ENCODE measurements around the gene HES4. TPM values are rescaled to one million over a fixed set of nuclear protein-coding genes. Genes with fewer than 3 reads are reported as not detected.
A peak's percentile ranks its signal among the peaks of the same experiment; 100 is the strongest.
"Not testable (repeated sequence)": the region's sequence is repeated elsewhere in the genome, so short reads cannot be mapped to it uniquely, and the experiment has no call there.

The HES4 gene
- total RNA-seq, 1 experiment from 2014 or later, result 139 TPM

DNA sequence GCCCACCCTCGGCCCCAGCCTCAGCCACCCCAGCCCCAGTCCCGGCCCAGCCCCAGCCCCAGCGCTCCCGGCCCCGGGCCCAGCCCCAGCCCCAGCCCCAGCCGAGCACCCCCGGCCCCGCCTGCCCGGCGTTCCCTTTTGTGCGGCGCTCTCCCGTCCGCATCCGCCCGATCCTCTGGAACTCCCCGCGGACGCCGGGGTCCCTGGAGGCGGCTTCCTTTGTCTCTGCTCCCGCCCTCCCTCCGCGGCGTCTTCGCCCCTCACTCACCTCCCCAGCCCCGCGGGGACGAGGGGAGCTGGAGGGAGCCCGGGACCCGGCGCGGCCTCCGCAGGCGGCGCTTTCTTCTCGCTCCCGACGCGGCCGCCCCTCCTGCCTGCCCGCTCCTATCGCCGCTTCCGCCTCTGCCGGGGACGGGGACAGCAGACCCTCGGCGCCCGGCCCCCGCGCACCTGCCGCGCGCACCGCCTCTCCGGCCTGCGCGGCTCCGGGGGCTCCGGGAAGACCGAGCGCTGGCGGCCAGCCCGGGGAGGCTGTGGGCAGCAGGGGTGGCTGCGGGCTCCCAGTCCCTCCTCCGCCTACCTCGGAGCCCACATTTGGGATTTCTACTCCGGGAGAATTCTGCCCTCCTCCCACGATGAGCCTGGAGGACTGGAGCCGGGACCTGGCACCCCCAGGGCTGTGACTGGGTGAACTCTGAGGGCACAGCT lies 34.0 kb upstream of the HES4 start:
- no peak for DNase-seq (ENCODE audit: low spot score)

DNA sequence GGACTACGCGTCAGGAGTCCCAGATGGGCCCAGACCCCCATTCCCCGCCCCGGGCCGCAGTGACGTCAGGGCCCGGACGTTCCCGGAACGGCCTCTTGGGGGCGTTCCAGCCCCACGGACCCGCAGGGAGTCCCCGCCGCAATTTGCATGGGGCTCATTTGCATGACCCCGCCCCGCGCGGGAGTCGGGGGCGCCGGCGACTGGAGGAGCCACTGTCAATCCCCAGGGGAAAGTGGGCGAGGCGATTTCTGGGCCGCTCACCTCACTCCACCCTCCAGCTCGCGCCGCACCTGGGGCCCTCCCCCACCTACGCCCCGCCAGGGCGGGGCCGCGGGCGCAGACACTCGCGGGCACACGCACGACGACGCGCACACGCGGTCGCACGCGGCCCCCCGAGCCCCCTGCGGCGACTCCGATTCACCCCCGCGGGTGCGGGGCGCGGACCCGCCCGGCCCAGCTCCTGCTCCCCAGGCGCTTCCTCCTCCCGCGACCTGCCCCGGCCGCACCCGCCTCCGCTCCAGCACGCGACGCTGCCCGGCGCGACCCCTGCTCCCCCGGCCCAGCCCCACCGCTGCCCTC lies 33.2 kb upstream of the HES4 start:
- peak; percentile 63 for DNase-seq (ENCODE audit: low spot score)

DNA sequence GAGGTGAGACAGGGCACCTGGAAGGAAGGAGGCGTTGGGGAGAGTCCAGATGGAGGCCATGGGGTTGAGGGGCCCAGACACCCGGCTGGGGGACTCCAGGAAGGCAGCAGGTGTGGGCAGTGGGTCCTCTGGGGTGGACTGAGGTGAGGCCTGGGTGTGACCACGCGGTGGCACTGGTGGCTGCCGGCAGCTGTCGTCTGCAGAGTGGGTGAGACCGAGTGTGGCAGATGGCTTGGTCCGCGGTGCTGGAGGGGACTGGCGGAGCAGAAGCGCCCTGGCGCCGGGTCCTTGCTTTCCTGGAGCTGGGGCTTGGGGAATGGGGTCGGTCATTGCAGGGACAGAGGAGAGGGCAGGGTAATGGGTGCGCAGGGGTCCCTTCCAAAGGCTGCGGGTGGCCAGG lies 32.5 kb upstream of the HES4 start:
- no peak for DNase-seq (ENCODE audit: low spot score)

DNA sequence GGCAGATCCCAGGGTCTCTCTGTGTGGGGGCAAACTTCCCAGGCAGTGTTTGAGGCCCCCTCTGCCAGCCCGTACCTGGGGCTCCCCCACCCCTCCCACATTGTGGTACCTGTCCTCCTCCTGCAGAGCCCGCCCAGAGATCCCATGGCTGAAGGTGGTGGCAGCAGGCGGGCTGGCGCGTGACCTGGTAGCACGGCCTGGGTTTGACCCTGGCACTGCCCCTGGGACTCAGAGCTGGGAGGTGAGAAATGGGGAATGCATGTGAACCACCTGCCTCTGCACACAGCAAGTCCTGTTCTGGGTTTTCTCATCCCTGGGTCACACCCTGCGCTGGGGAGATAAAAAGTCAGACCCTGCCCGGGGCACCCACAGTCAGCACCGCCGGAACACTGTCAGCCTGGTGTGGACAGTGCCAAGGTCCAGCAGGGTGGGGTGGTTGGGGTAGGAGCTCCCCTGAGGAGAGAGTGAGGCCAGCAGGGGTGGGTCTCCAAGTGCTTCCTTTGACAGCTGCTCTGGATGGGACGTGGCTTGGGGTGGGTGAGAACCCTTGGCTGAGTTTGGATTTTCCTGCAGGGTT lies 31.9 kb upstream of the HES4 start:
- DNase-seq (ENCODE audit: low spot score), result peak; percentile 51

DNA sequence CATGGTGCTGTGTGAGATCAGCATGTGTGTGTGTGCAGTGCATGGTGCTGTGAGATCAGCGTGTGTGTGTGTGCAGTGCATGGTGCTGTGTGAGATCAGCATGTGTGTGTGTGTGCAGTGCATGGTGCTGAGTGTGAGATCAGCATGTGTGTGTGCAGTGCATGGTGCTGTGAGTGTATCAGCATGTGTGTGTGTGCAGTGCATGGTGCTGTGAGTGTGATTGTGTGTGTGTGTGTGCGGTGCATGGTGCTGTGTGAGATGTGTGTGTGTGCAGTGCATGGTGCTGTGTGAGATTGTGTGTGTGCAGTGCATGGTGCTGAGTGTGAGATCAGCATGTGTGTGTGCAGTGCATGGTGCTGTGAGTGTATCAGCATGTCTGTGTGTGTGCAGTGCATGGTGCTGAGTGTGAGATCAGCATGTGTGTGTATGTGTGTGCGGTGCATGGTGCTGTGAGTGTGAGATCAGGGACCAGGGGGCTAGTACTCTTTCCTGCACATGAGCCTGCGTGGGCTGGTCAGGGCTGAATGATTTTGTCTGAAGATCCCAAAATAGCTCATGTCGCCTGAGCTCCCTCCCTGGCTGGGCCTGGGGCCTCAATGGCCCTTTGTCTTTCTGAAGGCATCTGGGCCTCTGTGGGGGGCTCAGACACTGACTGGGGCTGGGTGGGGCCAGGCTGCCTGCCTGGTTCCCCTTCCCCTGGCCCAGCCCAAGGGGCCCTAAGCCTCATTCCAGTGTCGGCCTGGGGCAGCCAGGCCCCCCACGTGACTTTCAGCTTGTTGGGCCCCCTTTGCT lies 31.2 kb upstream of the HES4 start:
- DNase-seq (ENCODE audit: low spot score), result not testable (repeated sequence)

DNA sequence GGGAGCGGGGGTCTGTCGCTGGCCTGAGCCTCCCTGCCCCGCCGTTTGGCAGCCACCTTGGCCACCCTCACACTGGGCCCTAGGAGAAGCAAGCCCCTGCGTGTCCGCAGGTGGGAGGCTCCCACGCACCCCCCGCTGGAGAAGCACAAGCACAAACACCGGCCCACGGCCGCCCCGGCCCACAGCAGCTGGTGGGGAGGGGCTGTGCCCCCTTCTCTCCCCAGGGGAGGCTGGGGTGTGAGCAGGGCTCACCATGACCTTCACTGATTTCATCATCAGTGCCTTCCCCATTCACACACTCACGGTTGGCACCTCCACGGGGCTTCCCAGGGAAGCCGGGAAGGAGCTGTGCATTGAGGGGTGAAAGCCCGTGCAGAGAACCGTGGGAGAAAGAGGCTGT lies 27.9 kb upstream of the HES4 start:
- no peak for DNase-seq (ENCODE audit: low spot score)

DNA sequence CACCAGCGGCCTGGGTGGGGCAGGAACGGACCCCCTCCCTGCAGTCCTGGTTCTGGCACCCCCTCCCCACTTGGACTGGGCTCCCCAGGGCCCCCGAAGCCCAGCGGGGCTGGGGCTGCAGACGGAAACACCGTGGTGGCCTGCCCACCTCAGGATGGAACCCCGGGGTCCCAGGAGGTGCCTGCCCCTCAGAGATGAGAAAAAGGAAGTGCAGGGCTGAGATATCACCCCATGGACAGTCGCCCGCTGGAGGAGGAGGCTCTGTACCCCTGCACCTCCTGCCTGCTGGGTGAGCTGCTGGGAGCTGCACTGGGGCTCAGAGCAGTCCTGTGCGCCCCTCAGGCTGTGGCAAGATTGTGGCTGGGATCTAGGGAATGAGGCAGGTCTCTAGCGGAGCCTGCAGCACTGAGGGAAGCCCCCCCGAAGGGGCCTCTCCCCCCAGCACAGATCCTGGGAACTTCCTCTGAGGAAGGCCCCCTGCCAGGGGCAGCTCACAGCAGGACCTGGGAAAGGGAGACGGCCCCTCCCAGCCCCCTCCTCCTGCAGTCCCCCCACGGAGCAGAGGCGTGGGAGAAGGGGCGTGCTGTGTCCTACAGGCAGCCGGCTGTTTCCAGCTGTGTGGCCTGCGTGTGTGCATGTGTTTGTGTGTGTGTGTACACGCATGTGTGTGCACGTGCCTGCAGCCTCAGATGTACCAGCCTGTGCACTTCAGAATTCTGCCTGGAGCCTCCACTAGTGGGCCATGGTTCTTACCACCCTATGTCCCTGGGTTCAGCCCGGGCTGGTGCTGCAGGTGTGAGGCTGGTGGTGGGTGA lies 26.9 kb upstream of the HES4 start:
- DNase-seq (ENCODE audit: low spot score), result no peak

DNA sequence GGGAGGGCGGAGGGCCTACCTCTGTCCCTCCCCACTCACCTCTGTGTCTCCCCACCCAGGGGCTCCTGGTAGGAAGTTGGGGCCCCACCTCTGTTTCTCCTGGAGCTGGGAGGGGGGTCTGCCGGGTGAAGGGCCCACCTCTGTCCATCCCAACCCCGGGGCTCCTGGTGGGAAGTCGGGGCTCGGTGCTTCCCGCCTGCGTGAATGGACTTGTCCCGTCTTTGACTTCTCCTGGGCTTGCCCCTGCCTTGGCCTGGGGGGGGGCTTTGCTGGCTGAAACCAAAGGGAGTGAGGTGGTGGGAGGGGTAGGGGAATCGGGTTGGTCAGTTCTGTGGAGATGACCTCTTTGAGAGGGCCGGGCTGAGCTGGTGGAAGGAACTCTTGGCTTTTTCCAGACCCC lies 25.8 kb upstream of the HES4 start:
- DNase-seq (ENCODE audit: low spot score), result no peak

DNA sequence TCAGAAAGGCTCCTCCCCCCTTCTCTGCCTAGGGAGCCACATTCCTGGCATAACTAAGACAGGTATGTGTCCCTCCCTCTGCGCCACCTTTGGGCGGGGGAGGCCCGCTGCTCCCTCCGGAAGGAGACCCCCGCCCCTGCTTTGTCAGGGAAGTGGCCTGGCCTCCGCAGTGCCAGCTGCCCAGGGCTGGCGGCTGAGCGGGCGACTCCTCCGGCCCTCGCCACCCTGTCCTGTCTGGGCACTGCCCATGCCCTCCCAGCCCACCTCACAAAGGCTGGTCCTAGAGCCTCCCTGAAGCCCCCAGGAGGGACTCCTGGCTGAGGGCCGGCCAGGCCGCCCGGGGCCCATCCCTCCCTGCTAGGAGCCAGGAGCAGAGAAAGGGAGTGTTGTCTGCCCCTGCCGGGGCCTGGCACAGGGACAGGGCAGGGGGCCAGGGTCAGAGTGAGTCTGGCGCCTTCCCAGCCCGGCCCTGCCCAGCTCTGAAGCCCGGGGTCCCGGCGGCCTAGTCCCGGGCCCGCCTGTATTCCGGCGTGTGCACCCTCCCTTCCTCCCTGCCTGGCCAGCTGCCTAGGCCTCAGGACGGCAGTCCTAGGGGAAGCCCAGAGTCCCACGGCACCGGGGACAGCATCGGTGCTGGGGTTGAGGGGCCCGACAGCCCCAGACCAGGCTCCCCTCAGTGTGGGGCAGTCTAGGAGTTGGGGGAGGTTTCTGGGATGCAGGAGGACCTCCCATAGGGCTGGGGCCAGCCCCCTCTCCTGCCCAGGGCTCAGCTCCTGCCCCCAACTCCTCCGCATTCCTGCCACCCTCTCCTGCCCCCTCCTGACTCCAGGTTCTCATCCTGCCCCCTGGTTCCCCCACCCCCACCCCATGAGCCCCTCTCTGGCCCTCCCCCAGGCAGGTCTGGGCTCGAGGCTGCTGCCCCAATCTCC lies 25.1 kb upstream of the HES4 start:
- DNase-seq (ENCODE audit: low spot score), result peak; percentile 93

DNA sequence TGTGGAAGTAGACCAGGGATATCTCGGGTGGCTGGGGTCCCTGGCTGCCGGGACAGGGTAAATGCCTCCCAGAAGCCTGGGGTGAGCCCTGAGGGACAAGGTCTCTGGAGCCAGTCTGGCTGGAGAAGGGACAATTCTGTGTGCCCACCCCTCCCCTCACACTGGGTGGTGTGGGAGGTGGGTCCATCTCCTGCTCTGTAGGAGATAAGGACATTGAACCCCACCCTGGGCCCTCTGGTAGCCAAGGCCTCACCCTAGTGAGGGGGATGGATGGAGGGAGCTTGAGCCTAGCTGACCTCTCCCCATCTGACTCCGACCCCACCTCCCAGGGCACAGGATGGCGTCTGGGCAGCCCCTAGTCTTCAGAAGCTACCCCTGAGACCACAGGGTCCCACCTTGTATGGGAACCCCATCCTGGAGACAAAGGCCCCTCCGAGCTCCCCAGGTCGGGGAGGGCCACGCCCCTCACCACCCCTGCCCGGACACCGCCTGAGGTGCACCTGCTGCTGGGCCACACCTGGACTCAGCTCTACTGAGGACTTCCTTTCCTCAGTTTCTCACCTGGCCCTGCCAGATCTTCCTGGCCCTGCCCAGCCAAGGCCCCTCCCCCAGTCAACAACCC lies 24.4 kb upstream of the HES4 start:
- no peak for DNase-seq (ENCODE audit: low spot score)

DNA sequence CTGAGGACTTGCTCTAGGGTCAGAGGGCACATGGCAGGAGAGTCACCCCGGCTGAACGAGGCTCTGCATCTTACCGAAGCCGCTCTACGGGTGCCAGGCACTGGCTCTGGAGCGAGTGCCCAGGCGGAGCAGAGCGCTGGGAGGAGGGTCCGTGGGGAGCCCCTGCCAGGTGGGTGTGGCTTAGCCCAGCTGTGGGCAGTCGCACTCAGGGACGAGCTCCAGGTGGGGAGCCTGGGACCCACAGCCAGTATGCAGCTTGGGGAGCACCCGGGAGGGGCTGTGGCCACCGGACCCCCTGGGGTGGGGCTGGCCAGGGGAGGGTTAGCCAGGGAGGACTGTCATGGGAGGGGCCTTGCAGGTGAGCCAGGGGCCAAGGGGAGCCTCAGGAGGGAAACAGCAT lies 23.8 kb upstream of the HES4 start:
- peak; percentile 80 for DNase-seq (ENCODE audit: low spot score)

DNA sequence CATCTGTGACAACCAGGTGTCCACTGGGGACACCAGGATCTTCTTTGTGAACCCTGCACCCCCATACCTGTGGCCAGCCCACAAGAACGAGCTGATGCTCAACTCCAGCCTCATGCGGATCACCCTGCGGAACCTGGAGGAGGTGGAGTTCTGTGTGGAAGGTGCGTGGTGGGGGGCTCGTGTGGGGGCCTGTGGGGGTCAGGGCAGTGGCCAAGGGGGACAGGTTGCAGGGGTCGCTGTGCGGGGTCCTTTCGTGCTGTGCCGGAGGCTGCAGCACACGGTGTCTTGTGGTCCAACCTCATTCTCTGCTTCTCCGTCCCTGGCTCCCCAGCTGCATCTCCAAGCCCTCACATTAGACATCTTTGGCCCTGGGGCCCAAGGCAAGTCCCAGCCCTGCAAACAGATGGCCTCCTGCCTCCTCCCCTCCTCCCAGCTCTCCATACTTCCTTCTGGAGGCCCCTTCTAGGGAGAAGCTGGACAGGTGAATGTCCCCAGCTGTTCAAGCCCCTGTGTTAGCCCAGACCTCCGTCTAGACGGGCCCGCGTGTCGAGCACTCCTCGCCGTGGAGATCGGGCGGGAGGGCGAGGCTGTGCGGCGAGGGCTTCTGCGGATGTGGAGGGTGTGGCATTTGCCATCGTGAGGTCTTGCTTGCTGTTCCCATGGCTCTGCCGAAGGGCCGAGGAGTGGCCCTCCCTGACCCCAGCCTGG lies 22.6 kb upstream of the HES4 start:
- peak; percentile 43 for DNase-seq (ENCODE audit: low spot score)

DNA sequence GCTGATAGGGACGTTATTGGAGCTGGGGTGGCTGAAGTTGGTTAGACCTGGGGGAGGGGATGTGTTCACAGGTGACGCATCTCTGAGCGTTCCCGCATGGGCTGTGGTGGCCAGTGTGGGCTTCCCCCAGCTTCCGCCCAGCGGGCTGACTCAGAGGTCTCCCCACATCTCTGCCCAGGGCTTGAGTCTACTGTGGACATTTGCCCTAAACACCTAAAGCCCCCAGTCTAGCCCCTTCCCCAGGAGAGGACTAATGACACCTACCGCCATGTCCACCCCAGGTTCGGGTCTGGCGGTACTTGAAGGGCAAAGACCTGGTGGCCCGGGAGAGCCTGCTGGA lies 22.0 kb upstream of the HES4 start:
- peak; percentile 71 for DNase-seq (ENCODE audit: low spot score)

DNA sequence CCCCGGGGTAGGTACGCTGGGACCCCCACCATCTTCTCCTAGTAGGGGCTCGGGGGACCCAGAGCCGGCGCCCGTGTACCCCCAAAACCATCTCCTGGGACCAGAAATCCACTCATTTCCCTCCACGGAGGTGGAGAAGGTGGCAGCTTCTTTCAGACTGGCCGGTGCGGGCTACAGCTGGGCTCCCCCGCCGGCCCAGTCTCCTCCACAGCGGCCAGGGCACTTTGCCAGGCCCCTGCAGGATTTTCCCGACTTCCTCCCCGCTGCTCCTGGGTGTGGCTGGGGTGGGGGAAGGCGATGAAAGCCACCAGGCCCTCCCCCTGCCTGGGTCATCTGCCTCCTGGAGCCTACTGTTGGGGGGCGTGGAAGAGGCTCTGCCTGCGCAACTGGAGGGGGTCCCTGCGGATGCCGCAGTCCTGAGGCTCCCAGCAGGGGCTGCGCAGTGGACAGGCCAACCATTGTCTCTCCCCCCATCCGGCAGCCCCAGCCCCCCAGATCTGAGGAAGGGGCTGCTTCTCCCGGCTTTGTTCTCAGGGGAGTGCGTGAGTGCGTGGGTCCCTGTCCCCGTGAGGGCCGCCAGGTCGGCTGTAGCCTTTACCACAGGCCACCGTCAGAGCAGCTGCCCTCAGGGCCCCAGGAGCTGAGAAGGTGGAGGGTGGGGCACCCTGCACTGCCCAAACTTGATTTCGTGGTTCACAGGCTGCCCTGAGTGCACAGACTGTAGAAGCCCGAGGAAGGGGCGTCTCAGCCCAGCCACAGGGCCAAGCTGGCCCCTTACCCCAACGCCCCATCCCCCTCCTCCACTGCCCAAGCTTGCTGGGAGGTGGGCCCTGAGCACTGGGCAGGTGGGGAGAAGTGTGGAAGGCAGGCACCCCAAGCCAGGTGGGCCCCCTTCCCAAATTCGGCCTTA lies 21.4 kb upstream of the HES4 start:
- DNase-seq (ENCODE audit: low spot score), result peak; percentile 64

DNA sequence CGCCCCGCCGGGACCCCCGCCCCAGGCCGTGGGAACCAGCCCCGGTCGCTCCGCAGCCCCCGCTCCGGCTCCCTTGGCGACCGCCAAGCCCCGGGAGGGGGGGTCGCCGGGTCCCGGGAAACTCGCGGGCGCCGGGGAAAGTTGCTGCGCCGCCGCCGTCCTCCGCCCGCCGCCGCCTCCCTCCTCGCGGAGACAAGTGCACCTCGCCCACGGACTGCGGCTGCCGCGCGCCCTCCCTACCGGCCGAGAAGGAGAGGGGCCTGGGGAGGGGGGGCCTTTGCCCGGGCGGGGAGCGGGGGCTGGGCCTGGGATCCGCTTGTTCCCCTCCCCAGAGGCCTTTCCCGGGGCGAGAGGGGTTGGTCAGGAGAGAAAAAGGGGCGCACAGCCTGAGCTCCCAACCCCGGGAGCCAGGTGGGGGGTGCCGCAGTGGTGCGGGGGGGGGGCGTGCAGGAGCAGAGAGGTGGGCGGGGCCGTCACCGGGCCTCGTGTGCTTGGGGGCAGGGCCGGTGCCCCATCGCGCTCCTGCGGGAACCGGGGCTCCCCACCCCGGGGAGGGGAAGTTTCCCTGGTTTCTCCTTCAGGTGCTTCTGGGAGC lies 20.6 kb upstream of the HES4 start:
- DNase-seq (ENCODE audit: low spot score), result peak; percentile 45

DNA sequence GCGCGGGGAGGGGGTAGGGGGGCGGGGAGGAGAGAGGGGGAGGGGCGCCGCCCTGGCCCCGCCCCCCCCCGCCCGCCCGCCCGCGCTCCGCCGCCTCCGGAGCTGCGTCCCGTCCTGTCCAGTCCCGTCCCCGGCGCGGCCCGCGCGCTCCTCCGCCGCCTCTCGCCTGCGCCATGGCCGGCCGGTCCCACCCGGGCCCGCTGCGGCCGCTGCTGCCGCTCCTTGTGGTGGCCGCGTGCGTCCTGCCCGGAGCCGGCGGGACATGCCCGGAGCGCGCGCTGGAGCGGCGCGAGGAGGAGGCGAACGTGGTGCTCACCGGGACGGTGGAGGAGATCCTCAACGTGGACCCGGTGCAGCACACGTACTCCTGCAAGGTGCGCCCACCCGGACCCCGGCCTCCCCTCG lies 20.1 kb upstream of the HES4 start, which contains the start of gene AGRN:
TSS of gene AGRN (plus strand) at position 121 of the 405 bp plus-strand sequence. CDS start at position 174, 53 bp downstream.
- peak; percentile 36 for DNase-seq (ENCODE audit: low spot score)

DNA sequence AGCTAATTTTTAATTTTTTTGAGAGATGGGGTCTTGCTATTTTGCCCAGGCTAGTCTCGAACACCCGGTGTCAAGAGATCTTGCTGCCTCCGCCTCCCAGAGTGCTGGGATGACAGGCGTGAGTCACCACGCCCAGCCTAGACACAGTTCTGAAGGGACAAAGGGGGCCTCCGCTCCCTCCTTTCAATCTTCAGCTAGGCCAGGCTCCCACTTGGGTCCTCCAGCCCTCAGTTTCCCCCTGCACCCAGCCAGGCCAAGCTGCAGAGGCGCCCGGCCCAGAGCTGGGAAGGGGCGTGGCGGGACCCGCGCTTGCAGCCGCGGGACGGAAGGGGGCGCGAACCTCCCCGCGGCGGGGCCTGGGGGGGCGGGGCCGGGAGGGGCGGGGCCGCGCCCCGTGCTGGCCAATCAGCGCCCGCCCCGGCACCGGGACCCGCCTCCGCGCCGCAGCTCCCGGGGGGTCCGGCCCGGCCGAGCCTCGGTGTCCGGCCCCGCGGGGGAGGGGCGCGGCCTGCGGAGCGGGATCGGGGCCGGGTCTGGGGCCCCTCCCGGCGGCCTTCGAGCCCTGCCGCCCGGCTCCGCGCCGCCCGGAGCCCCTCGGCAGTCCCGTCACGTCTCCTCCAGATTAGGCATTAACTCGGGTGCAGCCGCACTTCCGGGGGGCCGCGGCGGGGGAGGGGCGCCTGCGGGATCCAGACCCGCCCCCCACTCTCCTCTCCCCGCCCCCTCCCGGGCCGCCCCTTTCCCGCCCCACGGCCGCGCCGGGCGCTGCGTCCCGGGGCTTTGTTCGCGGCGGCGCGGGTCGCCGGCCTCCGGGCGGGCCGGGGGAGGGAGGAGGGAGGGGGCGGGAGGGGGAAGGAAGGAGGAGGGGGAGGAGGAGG lies 19.5 kb upstream of the HES4 start:
- peak; percentile 90 for DNase-seq (ENCODE audit: low spot score)

Data from HT-29 (cell line).